G401 (cell line): ENCODE data around the gene CRYBB2. TPM values are rescaled to one million over a fixed set of nuclear protein-coding genes. Genes with fewer than 3 reads are reported as not detected.
"Not testable (repeated sequence)": the region's sequence is repeated elsewhere in the genome, so short reads cannot be mapped to it uniquely, and the experiment has no call there.

ENCODE experiments used
- DNase-seq: peaks from one replicate; pipeline ENCODE4 v3.0.0-alpha.2; 2015; ENCODE audit warnings: low spot score
- in situ Hi-C: cut with HindIII; loops from 2 replicates; pipeline ENCODE4 v1.10.0; 2016; ENCODE audit warnings: low sequenced_read_pairs, mixed read lengths
- total RNA-seq: library from RNA; depleted of rRNA; stranded (reverse); fragments of >200 nt; shearing (Covaris generic); gene quantifications from 2 replicates; pipeline ENCODE4 v1.2.3, GENCODE V29; 2014; rRNA removed

Gene CRYBB2
- total RNA-seq, result 0.86 TPM in 1 of 2 replicates, not detected in the other

GRCh38 chr22:25219211-25219689, at the start of gene CRYBB2:
Gene CRYBB2 (plus strand): TSS chr22:25219639. CDS start chr22:25221430, 1,791 bp downstream.
- no peak for DNase-seq
- in situ Hi-C loops, result no loop called here

DNA sequence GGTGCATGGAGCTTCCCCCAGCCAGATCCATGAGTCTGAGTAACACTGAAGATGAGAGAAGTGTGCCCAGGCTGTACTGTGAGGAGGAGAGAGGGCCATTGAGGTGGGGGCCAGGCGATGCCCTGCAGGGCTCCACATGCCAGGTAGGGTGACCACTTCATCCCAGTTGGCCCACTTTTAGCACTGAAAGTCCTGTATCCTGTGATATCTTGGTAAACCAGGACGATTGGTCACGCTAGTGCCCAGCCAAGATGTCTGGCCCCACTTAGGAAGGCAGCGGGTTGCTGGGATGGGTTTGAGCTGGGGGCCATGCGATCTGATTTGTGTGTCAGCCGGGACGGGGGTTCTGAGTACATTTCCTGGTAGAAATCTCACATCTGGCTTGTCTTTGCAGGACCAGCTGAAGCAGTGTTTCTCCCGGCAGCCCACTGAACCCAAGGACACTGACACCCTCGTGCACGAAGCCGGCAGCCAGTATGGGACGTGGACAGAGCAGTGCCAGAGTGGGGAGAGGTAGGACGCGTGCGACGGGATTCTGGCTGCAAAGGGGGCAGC, 48.9 kb upstream of the CRYBB2 start:
- DNase-seq, result no peak
- in situ Hi-C loops, result no loop called here

DNA sequence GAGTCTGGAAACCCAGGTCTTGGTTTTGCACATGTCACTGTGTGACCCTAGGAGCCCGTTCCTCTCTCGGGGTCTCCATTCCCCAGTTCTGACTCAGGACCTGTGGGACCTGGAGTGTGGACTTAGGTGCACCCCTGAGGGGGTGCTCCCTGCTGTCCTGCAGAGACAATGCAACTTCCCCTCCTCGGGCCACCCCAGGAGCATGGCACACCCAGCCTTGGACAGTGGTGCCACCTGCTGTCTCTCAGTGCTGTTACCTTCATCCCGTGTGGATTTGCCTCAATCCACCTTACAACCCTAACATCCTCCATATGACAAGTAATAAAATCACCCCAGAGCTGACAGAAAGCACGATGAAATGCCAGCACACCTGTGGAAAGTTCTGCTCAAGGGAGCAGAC, 47.3 kb upstream of the CRYBB2 start:
- no peak for DNase-seq
- in situ Hi-C loops, result no loop called here

DNA sequence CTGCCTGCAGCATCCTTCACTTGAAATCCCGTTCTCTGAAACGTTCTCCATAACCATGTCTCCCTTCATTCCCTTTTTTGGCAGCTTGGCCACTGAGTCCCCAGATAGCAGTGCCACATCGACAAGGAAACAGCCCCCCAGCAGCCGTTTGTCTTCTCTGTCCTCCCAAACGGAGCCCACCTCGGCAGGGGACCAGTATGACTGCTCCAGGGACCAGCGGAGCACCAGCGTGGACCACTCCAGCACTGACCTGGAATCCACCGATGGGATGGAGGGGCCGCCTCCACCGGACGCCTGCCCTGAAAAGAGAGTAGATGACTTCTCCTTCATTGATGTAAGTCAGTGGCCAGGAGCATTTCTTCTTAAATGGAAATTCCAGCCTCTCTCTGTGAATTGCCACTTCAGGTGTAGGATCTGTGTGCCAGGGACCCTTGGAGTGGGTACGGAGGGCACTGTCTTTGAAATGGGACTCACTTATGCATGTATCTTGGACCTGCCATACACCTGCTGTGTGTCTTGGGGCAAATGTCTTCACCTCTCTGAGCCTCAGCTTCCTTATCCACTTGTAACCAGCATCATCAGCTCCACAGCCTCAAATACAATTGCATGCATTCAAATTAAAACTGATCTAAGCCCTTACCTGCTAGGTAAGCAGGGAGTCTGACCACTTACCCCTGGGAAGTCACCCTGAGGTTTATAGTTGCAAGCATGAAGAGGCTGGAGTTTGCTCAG, 45.1 kb upstream of the CRYBB2 start:
- no peak for DNase-seq
- in situ Hi-C loops, result no loop called here

- DNase-seq, result no peak
- in situ Hi-C loops, result no loop called here
Measured at GRCh38 chr22:25174888-25175411, 44.5 kb upstream of the CRYBB2 start.

- in situ Hi-C loops, result no loop called here
- DNase-seq, result no peak
Measured at GRCh38 chr22:25176175-25176574, 43.3 kb upstream of the CRYBB2 start.

DNA sequence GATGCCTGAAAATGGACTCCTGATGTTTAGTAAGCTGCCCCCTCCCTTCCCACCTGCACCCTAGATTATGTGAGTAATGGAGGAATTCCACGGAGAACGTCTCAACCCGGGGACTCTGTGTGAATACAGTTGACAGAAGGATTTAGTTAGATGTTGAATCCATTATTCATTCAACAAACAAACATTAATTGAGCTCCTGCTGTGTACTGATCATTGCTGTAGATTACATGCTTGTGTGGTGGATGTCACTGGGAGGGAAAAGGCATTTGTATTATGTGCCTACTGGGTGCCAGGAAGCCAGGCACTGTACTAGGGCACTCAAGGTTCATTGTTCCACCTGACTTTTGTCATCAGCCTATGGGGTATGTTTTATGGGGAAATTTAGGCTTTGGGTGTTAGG, 42.6 kb upstream of the CRYBB2 start:
- in situ Hi-C loops, result no loop called here
- no peak for DNase-seq

DNA sequence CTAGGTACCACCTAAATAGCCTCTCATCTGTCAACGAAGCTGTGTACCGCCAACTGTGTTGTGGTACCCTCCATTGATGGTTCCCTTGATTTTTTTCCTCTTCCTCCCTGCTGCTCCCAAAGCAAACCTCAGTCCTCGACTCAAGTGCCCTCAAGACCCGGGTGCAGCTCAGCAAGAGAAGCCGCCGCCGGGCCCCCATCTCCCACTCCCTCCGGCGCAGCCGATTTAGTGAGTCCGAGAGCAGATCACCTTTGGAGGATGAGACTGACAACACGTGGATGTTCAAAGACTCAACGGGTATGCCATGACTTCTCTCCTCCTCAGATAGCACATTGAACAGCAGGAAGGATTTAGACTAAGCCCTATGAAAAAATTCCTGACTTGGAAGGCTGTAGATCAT, 42.2 kb upstream of the CRYBB2 start:
- no peak for DNase-seq
- in situ Hi-C loops, result no loop called here

DNA sequence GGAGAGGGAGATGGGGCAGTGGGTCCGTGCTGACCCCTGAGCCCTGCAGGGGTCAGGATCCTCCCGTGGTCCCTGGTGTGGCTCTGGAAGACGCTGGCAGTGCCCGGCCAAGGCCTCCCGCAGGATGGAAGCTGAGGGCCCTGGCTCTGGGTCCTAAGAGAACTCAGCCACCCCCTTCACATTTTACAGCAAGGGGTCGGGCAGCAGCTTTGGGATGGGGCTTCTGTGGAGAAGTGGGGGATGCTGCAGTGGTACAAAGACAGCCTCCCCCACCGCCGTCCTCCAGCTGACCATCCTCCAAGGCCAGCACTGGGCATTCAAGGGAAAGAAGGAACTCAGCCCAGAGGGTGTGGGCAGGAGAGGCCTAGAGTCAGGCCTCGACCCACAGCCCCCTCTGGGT, 41.5 kb upstream of the CRYBB2 start:
- in situ Hi-C loops, result no loop called here

GRCh38 chr22:25178348-25178747, 41.1 kb upstream of the CRYBB2 start:
- in situ Hi-C loops, DNase-seq: not testable (repeated sequence)

More for the DNA sequence above, 41.5 kb upstream of the CRYBB2 start:
- DNase-seq, result no peak

GRCh38 chr22:25178869-25179631, 40.4 kb upstream of the CRYBB2 start:
- DNase-seq, in situ Hi-C loops: not testable (repeated sequence)

DNA sequence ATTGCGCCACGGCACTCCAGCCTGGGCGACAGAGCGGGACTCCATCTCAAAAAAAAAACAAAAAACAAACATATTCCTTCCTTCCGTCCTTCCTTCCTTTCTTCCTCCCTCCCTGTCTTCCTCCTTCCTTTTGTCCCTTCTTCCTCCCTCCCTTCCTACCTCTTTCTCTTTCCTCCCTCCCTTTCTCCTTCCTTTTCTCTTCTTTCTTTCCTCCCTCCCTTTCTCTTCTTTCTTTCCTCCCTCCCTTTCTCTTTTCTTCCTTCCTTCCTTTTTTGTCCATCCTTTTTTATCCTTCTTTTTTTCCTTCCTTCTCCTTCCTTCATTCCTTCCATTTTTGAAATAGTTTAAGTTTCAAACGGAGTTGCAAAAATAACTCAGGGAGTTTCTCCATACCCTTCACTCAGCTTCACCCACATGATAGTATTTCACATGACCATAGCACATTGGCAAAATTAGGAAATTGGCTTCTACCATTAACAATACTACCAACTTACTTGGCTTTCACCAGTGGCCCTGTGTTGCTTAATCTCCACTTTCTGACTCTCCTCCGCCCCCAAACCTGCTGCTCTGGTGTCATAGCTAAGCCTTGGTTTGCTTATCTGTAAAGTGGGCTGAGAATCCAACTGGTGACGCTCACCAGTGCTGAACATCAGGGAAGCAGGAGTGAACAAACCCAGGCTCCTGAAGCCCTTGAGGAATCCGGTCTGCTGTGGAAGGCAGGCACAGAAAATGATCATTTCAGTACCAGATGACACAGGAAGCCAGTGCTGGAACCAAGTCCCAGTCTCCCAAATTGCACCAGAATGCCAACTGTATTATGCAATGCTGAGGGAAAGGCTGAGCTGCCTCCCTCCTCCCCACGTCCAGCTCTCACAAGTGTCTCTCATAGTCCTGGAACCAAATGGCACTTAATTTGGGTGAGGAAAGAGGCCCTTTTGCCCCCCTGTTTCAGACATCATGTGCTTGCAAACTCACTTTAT, 37.0 kb upstream of the CRYBB2 start:
- DNase-seq, result no peak
- in situ Hi-C loops, result no loop called here

DNA sequence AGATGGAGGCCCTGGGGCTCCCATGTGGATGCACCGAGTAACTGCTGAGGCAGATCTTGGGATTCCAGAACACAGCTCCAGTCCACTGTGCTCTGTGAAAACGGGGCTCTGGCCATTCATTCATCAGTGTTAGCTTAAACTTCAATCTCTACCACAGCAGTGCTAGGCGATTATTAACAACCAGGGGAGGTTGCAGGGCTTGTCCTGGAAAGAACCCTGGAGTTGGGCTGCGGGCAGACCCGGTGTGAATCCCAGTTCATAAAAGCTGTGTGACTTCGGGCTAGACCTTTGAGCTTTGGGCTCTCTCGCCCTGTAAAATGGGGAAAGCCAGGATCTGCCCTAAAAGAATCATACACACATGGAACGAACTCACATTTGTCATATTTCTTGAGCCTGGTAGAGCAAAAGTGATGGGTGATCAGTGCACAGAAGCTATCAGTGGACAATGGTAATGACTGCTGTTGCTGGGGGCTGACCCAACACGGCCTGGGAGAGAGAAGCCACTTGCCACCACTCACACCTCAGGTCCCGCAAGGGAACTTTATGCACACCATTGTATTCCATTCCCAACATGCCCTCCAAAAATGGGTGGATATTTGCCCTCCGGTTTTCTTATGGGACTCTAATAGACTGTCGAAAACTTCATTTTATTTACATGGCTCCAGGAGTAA, 35.4 kb upstream of the CRYBB2 start:
- in situ Hi-C loops, result no loop called here

DNA sequence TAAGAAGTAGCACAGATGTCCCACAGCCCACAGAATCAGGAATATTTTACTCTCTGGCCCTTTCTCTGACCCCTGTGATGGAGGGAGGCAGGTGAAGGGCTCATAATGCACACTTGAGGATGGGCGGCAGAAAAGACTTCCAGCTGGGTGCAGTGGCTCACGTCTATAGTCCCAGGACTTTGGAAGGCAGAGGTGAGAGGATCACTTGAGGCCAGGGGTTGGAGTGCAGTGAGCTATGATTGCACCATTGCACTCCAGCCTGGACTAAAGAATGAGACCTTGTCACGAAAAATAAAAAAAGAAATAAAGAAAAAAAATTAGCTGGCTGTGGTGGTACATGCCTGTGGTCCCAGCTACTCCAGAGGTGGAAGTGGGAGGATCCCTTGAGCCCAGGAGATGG, 33.3 kb upstream of the CRYBB2 start:
- no peak for DNase-seq
- in situ Hi-C loops, result no loop called here

More for the DNA sequence above, 35.4 kb upstream of the CRYBB2 start:
- no peak for DNase-seq

DNA sequence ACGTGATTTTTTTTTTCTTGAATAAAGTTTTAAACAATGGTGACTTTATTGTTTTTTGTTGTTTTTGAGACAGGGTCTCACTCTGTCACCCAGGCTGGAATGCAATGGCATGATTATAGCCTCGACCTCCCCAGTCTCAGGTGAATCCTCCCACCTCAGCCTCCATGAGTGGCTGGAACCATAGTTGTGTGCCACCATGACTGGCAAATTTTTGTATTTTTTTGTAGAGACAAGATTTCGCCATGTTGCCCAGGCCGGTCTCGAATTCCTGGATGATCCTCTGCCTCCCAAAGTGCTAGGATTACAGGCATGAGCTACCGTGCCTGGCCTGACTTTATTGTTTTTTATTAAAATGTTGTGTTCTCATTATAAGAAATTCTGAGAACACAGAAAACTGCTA, 32.0 kb upstream of the CRYBB2 start:
- no peak for DNase-seq
- in situ Hi-C loops, result no loop called here

DNA sequence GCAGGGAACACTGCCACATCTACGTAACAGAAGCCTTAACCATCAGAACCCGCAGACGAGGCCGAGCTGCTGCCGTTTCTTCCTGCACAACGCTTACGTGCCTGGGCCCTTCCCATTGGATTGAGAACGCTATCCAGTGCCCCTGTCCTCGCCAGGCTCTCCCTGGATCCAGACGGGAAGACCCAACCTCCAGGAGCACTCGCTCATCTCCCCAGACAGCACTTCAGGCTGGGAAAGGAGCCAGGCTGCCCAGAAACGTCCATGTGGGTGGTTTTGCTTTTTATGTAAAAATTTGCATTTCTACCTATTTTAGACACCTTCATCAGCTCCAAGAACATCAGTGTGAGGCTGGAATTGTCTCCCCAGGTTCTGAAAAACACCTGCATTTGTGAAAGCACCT, 27.0 kb upstream of the CRYBB2 start:
- in situ Hi-C loops, result no loop called here
- no peak for DNase-seq

- DNase-seq, result no peak
- in situ Hi-C loops, result no loop called here
Measured at GRCh38 chr22:25193130-25193529, 26.3 kb upstream of the CRYBB2 start.

DNA sequence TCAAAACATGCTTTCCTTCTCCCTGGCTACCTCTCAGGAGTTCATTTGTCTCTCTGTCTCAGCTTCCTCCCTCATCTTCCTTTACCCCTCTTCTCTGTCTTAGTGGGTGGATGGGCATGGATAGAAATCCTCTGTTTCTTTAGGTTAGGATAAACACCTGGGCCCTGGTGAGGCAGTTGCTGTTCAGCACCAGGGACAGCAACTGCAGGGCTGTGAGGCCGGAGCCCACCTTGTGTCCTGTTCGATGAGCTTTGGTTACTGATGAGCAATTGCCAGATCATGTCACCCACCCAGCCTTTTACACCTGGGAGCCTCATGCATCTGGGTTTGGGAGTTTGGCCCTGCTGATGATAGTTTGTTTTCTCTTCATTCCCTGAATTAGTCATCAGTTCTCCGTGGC, 25.9 kb upstream of the CRYBB2 start:
- no peak for DNase-seq

More for the DNA sequence above, 25.9 kb upstream of the CRYBB2 start:
- in situ Hi-C loops, result no loop called here
